ENCODE measurements around the gene ERC2.

The ERC2 gene

GRCh38 chr3:55724821-55725220 lies 743.4 kb downstream of the ERC2 start:
- no peak for DNase-seq

GRCh38 chr3:55724407-55724784 lies 743.9 kb downstream of the ERC2 start:
- no peak for DNase-seq

- no peak for DNase-seq
Observed at GRCh38 chr3:55723653-55724406, 744.4 kb downstream of the ERC2 start.

- no peak for DNase-seq
Observed at GRCh38 chr3:55721716-55722484, 746.4 kb downstream of the ERC2 start.

GRCh38 chr3:55720614-55721013 lies 747.7 kb downstream of the ERC2 start:
- no peak for DNase-seq

GRCh38 chr3:55719508-55719907 lies 748.8 kb downstream of the ERC2 start:
- no peak for DNase-seq

GRCh38 chr3:55719006-55719405 lies 749.3 kb downstream of the ERC2 start:
- DNase-seq: no peak

GRCh38 chr3:55718521-55718921 lies 749.7 kb downstream of the ERC2 start:
- no peak for DNase-seq

- no peak for DNase-seq
Observed at GRCh38 chr3:55718074-55718473, 750.2 kb downstream of the ERC2 start.

GRCh38 chr3:55717481-55717880 lies 750.8 kb downstream of the ERC2 start:
- DNase-seq: no peak

- DNase-seq: no peak
Observed at GRCh38 chr3:55716611-55717225, 751.5 kb downstream of the ERC2 start.

GRCh38 chr3:55716044-55716443 lies 752.2 kb downstream of the ERC2 start:
- DNase-seq: no peak

GRCh38 chr3:55714057-55714456 lies 754.2 kb downstream of the ERC2 start:
- no peak for DNase-seq

GRCh38 chr3:55711646-55712045 lies 756.6 kb downstream of the ERC2 start:
- DNase-seq: no peak

GRCh38 chr3:55709411-55710012 lies 758.8 kb downstream of the ERC2 start:
- DNase-seq: no peak

GRCh38 chr3:55708921-55709320 lies 759.3 kb downstream of the ERC2 start:
- no peak for DNase-seq

- DNase-seq: peak; percentile 48
Observed at GRCh38 chr3:55708242-55708641, 760.0 kb downstream of the ERC2 start.

- no peak for DNase-seq
Observed at GRCh38 chr3:55704521-55704920, 763.7 kb downstream of the ERC2 start.

GRCh38 chr3:55702822-55703221 lies 765.4 kb downstream of the ERC2 start:
- no peak for DNase-seq

- no peak for DNase-seq
Observed at GRCh38 chr3:55701997-55702396, 766.3 kb downstream of the ERC2 start.

- no peak for DNase-seq
Observed at GRCh38 chr3:55698831-55699230, 769.4 kb downstream of the ERC2 start.

- no peak for DNase-seq
Observed at GRCh38 chr3:55697177-55697865, 770.9 kb downstream of the ERC2 start.

GRCh38 chr3:55692957-55693558 lies 775.2 kb downstream of the ERC2 start:
- DNase-seq: no peak

Data from DMS79 treated with DMSO at 0.1 percent for 48 hours (cell line).